Loucy (cell line): Measurements from ENCODE around the gene CUEDC1.

Experiments used
- CTCF ChIP-seq: fragments of 200-600 bp; sonication (generic); conservative IDR thresholded peaks from 2 replicates; pipeline ENCODE4 v1.5.1; 2014; ENCODE audit warnings: mild to moderate bottlenecking, antibody characterized with exemption, low read length
- EZH2phosphoT487 ChIP-seq: fragments of 200-600 bp; IDR thresholded peaks from 2 replicates; pipeline ENCODE4 v1.6.1; 2018; ENCODE audit warnings: antibody characterized with exemption, mild to moderate bottlenecking, moderate library complexity, borderline replicate concordance

- TF ChIP-seq EZH2phosphoT487, result no peak
- TF ChIP-seq CTCF, result no peak
Observed at GRCh38 chr17:57895382-57896060, 59.7 kb downstream of the CUEDC1 start.
